Endothelial cell of umbilical vein (primary cell): ENCODE measurements around the gene CD2AP.

Source experiments
- CTCF ChIP-seq, 2 donors: IDR thresholded peaks; 1 replicate in 1 of 2; 2 replicates in 1 of 2; pipeline ENCODE4 v1.5.1; 2011; ENCODE audit warnings: low read length in 2 of 2, mild to moderate bottlenecking in 2 of 2, moderate library complexity in 2 of 2, control low read depth in 1 of 2, inconsistent platforms in 1 of 2, low read depth in 1 of 2; ENCODE audit not compliant: insufficient read depth in 1 of 2; ENCODE audit errors: extremely low read depth in 1 of 2
- EZH2 ChIP-seq: IDR thresholded peaks from 2 replicates; pipeline ENCODE4 v1.6.1; 2012; ENCODE audit warnings: borderline replicate concordance, low read depth, mild to moderate bottlenecking, moderate library complexity, low read length, inconsistent platforms; ENCODE audit not compliant: severe bottlenecking
- FOS ChIP-seq: IDR thresholded peaks from 2 replicates; pipeline ENCODE4 v1.6.1; 2011; ENCODE audit warnings: mild to moderate bottlenecking, low read length, moderate library complexity, borderline replicate concordance; ENCODE audit not compliant: insufficient read depth
- GATA2 ChIP-seq: IDR thresholded peaks from 2 replicates; pipeline ENCODE4 v1.7.0; 2011; ENCODE audit warnings: low read depth, mild to moderate bottlenecking, moderate library complexity, mixed read lengths, low read length; ENCODE audit not compliant: insufficient read length, insufficient read depth
- JUN ChIP-seq: IDR thresholded peaks from 2 replicates; pipeline ENCODE4 v1.6.1; 2011; ENCODE audit warnings: borderline replicate concordance, low read depth; ENCODE audit not compliant: insufficient read length, insufficient read depth
- POLR2A ChIP-seq: IDR thresholded peaks from 2 replicates; pipeline ENCODE4 v1.6.1; 2012; ENCODE audit warnings: low read depth, mild to moderate bottlenecking, control low read depth, low read length
- POLR2AphosphoS5 ChIP-seq: IDR thresholded peaks from 2 replicates; pipeline ENCODE4 v1.6.1; 2012; ENCODE audit warnings: low read depth, mild to moderate bottlenecking, control low read depth, low read length, moderate library complexity; ENCODE audit not compliant: insufficient read depth
- TF ChIP-seq, protein P1 (sequence below): IDR thresholded peaks from 2 replicates; pipeline ENCODE4 v1.6.1; 2011; ENCODE audit not compliant: insufficient read depth, insufficient read length

DNA sequence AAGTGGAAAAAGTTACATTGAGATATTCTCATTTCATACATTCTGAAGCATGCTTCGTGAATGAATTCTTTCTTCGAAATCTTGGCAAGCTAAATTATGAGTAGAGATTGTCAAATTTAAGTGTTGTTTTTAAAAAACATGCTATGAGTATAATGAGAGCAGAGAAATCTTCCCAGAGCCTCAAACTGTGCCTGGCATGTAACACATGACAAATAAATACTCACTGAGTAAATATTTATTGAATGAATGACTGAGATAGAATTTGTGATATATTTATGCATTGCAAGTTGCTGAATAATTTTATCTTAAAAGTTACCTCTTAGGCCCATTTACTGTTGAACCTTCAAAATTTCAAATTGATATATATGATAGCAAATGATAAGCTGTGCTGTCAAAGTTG lies 24.7 kb upstream of the CD2AP start:
- TF ChIP-seq EZH2 (no peak), POLR2A (no peak), CTCF (IDR thresholded peaks at IDR 0.05; ENCODE audit: extremely low read depth in 1 of 2, insufficient read depth in 1 of 2, low read depth in 1 of 2, low read length in 2 of 2) (no peak), POLR2AphosphoS5 (no peak), FOS (no peak), JUN (no peak), GATA2 (no peak)
- TF ChIP-seq, protein P1, sequence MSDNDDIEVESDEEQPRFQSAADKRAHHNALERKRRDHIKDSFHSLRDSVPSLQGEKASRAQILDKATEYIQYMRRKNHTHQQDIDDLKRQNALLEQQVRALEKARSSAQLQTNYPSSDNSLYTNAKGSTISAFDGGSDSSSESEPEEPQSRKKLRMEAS: no peak
